GM23338 (cell line): ENCODE data around the gene CBX6. TPM values are rescaled to one million over a fixed set of nuclear protein-coding genes. Genes with fewer than 3 reads are reported as not detected.

Experiments used
- ATAC-seq: fragments of 200-7000 bp; cut with Tn5 transposase; 3 replicates; pipeline ENCODE4 v1.9.1; 2020
- DNase-seq: peaks from one replicate; pipeline ENCODE4 v3.0.0-alpha.2; 2015; ENCODE audit warnings: low spot score
- H2AFZ ChIP-seq: fragments of 200-600 bp; sonication (generic); 2 replicates; pipeline ENCODE4 v1.8.0; 2016; ENCODE audit warnings: antibody characterized with exemption, mild to moderate bottlenecking, moderate library complexity
- H3F3A ChIP-seq: fragments of 200-600 bp; sonication (generic); replicated peaks from 2 replicates; pipeline ENCODE4 v1.8.0; 2017; ENCODE audit warnings: antibody characterized with exemption, mixed run types, low read depth
- H3K27ac ChIP-seq: fragments of 200-600 bp; sonication (generic); 2 replicates; pipeline ENCODE4 v1.6.1; 2016; ENCODE audit warnings: low read depth
- H3K27me3 ChIP-seq: fragments of 200-600 bp; sonication (generic); 2 replicates; pipeline ENCODE4 v1.8.0; 2016; ENCODE audit warnings: mild to moderate bottlenecking, mixed run types, moderate library complexity; ENCODE audit not compliant: insufficient read depth
- H3K36me3 ChIP-seq: fragments of 200-600 bp; sonication (generic); 2 replicates; pipeline ENCODE4 v1.8.0; 2016; ENCODE audit warnings: mild to moderate bottlenecking; ENCODE audit not compliant: insufficient read depth
- H3K4me1 ChIP-seq: fragments of 200-600 bp; sonication (generic); 2 replicates; pipeline ENCODE4 v1.8.0; 2016; ENCODE audit warnings: mild to moderate bottlenecking, moderate library complexity; ENCODE audit not compliant: insufficient read depth
- H3K4me2 ChIP-seq: fragments of 200-600 bp; sonication (generic); 2 replicates; pipeline ENCODE4 v1.7.1; 2017; ENCODE audit warnings: mixed run types
- H3K4me3 ChIP-seq: fragments of 200-600 bp; sonication (generic); 2 replicates; pipeline ENCODE4 v1.6.1; 2016; ENCODE audit warnings: mixed run types
- H3K79me2 ChIP-seq: fragments of 200-600 bp; sonication (generic); replicated peaks from 2 replicates; pipeline ENCODE4 v1.8.0; 2017; ENCODE audit warnings: mild to moderate bottlenecking; ENCODE audit not compliant: insufficient read depth
- H3K9me2 ChIP-seq: fragments of 200-600 bp; sonication (generic); 2 replicates; pipeline ENCODE4 v1.8.0; 2017; ENCODE audit not compliant: insufficient read depth
- H4K20me1 ChIP-seq: fragments of 200-600 bp; sonication (generic); replicated peaks from 2 replicates; pipeline ENCODE4 v1.8.0; 2017; ENCODE audit warnings: mild to moderate bottlenecking; ENCODE audit not compliant: insufficient read depth
- H3K27ac Mint-ChIP-seq: 2 replicates; pipeline ENCODE4 v1.8.0; 2020; ENCODE audit warnings: inconsistent platforms, mild to moderate bottlenecking, moderate library complexity, mixed read lengths
- H3K27me3 Mint-ChIP-seq: 3 replicates; pipeline ENCODE4 v1.8.0; 2022; ENCODE audit warnings: low read depth, mild to moderate bottlenecking, moderate library complexity, mixed read lengths, inconsistent platforms; ENCODE audit not compliant: insufficient read depth, poor library complexity
- H3K36me3 Mint-ChIP-seq: 3 replicates; pipeline ENCODE4 v1.8.0; 2021; ENCODE audit warnings: low read depth, mild to moderate bottlenecking, inconsistent platforms, moderate library complexity, mixed read lengths
- H3K4me1 Mint-ChIP-seq: 3 replicates; pipeline ENCODE4 v1.8.0; 2020; ENCODE audit warnings: mild to moderate bottlenecking, inconsistent platforms, mixed read lengths
- H3K4me3 Mint-ChIP-seq: 3 replicates; pipeline ENCODE4 v1.8.0; 2021; ENCODE audit warnings: moderate library complexity, mild to moderate bottlenecking, inconsistent platforms, mixed read lengths
- H3K9me3 Mint-ChIP-seq: 3 replicates; pipeline ENCODE4 v1.8.0; 2020; ENCODE audit warnings: moderate library complexity, mild to moderate bottlenecking, inconsistent platforms, mixed read lengths
- CREB1 ChIP-seq: fragments of 250-450 bp; sonication (Bioruptor Pico); IDR thresholded peaks from 2 replicates; pipeline ENCODE4 v1.5.0; 2020; ENCODE audit warnings: low read depth, mild to moderate bottlenecking, moderate library complexity
- EZH2 ChIP-seq: fragments of 200-600 bp; sonication (generic); IDR thresholded peaks from one replicate; pipeline ENCODE4 v1.8.0; 2017; ENCODE audit warnings: antibody characterized with exemption, mild to moderate bottlenecking, low read depth; ENCODE audit not compliant: unreplicated experiment
- JUNB ChIP-seq: IDR thresholded peaks from one replicate; pipeline ENCODE4 v1.6.1; 2016; ENCODE audit warnings: antibody characterized with exemption; ENCODE audit not compliant: unreplicated experiment
- NANOG ChIP-seq: IDR thresholded peaks from 2 replicates; pipeline ENCODE4 v1.6.1; 2016; ENCODE audit warnings: antibody characterized with exemption, borderline replicate concordance
- POLR2AphosphoS5 ChIP-seq: IDR thresholded peaks from 2 replicates; pipeline ENCODE4 v1.6.1; 2016; ENCODE audit warnings: antibody characterized with exemption, low read depth
- STAT1 ChIP-seq: IDR thresholded peaks from one replicate; pipeline ENCODE4 v1.6.1; 2016; ENCODE audit warnings: antibody characterized with exemption; ENCODE audit not compliant: unreplicated experiment
- ZNF114 ChIP-seq: fragments of 250-450 bp; sonication (Bioruptor Pico); IDR thresholded peaks from 2 replicates; pipeline ENCODE4 v1.5.0; 2020; ENCODE audit warnings: mild to moderate bottlenecking, moderate library complexity
- ZNF331 ChIP-seq: fragments of 250-450 bp; sonication (Bioruptor Pico); IDR thresholded peaks from 2 replicates; pipeline ENCODE4 v1.5.0; 2020; ENCODE audit warnings: low read depth, mild to moderate bottlenecking, moderate library complexity
- polyA plus RNA-seq: library from polyadenylated mRNA; unstranded; fragments of >200 nt; fragmentation: Nextera tagmentation; extraction: Ambion mirVana; gene quantifications from 2 replicates; pipeline ENCODE4 v1.2.1, GENCODE V29; 2016
- total RNA-seq: library from RNA; depleted of rRNA; stranded (reverse); fragments of >200 nt; shearing (Covaris generic); gene quantifications from 2 replicates; pipeline ENCODE4 v1.2.3, GENCODE V29; 2014
- TF ChIP-seq, protein P1 (sequence below): IDR thresholded peaks from one replicate; pipeline ENCODE4 v1.6.1; 2018; ENCODE audit warnings: antibody characterized with exemption; ENCODE audit not compliant: unreplicated experiment
- TF ChIP-seq, protein P2 (sequence below): fragments of 250-450 bp; sonication (Bioruptor Pico); IDR thresholded peaks from 2 replicates; pipeline ENCODE4 v1.5.0; 2020; ENCODE audit warnings: mild to moderate bottlenecking, moderate library complexity
- TF ChIP-seq, protein P3 (sequence below), 2 experiments: fragments of 200-600 bp in 1 of 2; sonication (generic) in 1 of 2; conservative IDR thresholded peaks; 2 replicates each; pipeline versions ENCODE4 v1.5.1 to v1.6.1; 2016 to 2017; ENCODE audit warnings: antibody characterized with exemption in 2 of 2, low read depth in 2 of 2, mild to moderate bottlenecking in 2 of 2, moderate library complexity in 1 of 2

The CBX6 gene
- total and polyA plus RNA-seq, 2 experiments from 2014 or later, result 18.5 to 23.0 TPM

DNA sequence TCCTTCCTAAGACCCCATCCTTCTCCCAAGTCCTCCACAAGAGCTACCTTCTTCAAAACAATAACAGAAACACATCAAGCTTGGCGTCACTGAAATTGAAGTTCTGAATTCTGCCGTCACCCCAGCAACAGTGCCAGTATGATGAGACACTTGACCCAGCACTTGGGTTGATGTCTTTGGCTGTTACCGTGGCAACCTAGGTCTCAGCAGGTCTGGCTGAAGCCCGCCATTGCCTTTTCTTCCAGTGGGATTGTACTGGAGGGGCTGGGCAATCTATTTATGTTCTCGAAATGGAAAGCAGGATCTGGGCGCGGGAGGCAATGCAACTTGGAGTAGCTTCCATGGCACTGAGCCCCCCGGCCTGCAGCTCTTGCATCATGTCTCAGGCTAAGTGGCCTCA is 52.0 kb downstream of the CBX6 start:
- no peaks in the 10 kb centered on the region for H3K36me3 ChIP-seq
- H3K9me3 Mint-ChIP-seq, result no peaks in the 10 kb centered on the region
- no peaks in the 10 kb centered on the region for H3F3A ChIP-seq
- H3K4me3 ChIP-seq, result no peak overlapping the region
- no peak overlapping the region for H3K27ac ChIP-seq
- no peak overlapping the region for H3K4me3 Mint-ChIP-seq
- no peaks in the 10 kb centered on the region for H3K79me2 ChIP-seq
- H4K20me1 ChIP-seq, result no peaks in the 10 kb centered on the region; the same call in 1 of the 2 replicates
- H3K36me3 Mint-ChIP-seq, result no peaks in the 10 kb centered on the region
- no peaks in the 10 kb centered on the region for H3K4me1 ChIP-seq
- H3K27ac Mint-ChIP-seq, result no peak overlapping the region
- TF ChIP-seq ZNF331 (CRISPR knock-in tag) (no peak), NANOG (no peak), STAT1 (no peak), POLR2AphosphoS5 (no peak), ZNF114 (no peak), EZH2 (no peak), CREB1 (CRISPR knock-in tag) (no peak), JUNB (no peak)
- TF ChIP-seq, protein P1, sequence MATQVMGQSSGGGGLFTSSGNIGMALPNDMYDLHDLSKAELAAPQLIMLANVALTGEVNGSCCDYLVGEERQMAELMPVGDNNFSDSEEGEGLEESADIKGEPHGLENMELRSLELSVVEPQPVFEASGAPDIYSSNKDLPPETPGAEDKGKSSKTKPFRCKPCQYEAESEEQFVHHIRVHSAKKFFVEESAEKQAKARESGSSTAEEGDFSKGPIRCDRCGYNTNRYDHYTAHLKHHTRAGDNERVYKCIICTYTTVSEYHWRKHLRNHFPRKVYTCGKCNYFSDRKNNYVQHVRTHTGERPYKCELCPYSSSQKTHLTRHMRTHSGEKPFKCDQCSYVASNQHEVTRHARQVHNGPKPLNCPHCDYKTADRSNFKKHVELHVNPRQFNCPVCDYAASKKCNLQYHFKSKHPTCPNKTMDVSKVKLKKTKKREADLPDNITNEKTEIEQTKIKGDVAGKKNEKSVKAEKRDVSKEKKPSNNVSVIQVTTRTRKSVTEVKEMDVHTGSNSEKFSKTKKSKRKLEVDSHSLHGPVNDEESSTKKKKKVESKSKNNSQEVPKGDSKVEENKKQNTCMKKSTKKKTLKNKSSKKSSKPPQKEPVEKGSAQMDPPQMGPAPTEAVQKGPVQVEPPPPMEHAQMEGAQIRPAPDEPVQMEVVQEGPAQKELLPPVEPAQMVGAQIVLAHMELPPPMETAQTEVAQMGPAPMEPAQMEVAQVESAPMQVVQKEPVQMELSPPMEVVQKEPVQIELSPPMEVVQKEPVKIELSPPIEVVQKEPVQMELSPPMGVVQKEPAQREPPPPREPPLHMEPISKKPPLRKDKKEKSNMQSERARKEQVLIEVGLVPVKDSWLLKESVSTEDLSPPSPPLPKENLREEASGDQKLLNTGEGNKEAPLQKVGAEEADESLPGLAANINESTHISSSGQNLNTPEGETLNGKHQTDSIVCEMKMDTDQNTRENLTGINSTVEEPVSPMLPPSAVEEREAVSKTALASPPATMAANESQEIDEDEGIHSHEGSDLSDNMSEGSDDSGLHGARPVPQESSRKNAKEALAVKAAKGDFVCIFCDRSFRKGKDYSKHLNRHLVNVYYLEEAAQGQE, result no peak
- TF ChIP-seq, protein P2, sequence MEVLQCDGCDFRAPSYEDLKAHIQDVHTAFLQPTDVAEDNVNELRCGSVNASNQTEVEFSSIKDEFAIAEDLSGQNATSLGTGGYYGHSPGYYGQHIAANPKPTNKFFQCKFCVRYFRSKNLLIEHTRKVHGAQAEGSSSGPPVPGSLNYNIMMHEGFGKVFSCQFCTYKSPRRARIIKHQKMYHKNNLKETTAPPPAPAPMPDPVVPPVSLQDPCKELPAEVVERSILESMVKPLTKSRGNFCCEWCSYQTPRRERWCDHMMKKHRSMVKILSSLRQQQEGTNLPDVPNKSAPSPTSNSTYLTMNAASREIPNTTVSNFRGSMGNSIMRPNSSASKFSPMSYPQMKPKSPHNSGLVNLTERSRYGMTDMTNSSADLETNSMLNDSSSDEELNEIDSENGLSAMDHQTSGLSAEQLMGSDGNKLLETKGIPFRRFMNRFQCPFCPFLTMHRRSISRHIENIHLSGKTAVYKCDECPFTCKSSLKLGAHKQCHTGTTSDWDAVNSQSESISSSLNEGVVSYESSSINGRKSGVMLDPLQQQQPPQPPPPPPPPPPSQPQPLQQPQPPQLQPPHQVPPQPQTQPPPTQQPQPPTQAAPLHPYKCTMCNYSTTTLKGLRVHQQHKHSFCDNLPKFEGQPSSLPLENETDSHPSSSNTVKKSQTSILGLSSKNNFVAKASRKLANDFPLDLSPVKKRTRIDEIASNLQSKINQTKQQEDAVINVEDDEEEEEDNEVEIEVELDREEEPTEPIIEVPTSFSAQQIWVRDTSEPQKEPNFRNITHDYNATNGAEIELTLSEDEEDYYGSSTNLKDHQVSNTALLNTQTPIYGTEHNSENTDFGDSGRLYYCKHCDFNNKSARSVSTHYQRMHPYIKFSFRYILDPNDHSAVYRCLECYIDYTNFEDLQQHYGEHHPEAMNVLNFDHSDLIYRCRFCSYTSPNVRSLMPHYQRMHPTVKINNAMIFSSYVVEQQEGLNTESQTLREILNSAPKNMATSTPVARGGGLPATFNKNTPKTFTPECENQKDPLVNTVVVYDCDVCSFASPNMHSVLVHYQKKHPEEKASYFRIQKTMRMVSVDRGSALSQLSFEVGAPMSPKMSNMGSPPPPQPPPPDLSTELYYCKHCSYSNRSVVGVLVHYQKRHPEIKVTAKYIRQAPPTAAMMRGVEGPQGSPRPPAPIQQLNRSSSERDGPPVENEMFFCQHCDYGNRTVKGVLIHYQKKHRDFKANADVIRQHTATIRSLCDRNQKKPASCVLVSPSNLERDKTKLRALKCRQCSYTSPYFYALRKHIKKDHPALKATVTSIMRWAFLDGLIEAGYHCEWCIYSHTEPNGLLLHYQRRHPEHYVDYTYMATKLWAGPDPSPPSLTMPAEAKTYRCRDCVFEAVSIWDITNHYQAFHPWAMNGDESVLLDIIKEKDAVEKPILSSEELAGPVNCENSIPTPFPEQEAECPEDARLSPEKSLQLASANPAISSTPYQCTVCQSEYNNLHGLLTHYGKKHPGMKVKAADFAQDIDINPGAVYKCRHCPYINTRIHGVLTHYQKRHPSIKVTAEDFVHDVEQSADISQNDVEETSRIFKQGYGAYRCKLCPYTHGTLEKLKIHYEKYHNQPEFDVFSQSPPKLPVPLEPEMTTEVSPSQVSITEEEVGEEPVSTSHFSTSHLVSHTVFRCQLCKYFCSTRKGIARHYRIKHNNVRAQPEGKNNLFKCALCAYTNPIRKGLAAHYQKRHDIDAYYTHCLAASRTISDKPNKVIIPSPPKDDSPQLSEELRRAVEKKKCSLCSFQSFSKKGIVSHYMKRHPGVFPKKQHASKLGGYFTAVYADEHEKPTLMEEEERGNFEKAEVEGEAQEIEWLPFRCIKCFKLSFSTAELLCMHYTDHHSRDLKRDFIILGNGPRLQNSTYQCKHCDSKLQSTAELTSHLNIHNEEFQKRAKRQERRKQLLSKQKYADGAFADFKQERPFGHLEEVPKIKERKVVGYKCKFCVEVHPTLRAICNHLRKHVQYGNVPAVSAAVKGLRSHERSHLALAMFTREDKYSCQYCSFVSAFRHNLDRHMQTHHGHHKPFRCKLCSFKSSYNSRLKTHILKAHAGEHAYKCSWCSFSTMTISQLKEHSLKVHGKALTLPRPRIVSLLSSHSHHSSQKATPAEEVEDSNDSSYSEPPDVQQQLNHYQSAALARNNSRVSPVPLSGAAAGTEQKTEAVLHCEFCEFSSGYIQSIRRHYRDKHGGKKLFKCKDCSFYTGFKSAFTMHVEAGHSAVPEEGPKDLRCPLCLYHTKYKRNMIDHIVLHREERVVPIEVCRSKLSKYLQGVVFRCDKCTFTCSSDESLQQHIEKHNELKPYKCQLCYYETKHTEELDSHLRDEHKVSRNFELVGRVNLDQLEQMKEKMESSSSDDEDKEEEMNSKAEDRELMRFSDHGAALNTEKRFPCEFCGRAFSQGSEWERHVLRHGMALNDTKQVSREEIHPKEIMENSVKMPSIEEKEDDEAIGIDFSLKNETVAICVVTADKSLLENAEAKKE (CRISPR knock-in tag), result no peak
- TF ChIP-seq, protein P3, sequence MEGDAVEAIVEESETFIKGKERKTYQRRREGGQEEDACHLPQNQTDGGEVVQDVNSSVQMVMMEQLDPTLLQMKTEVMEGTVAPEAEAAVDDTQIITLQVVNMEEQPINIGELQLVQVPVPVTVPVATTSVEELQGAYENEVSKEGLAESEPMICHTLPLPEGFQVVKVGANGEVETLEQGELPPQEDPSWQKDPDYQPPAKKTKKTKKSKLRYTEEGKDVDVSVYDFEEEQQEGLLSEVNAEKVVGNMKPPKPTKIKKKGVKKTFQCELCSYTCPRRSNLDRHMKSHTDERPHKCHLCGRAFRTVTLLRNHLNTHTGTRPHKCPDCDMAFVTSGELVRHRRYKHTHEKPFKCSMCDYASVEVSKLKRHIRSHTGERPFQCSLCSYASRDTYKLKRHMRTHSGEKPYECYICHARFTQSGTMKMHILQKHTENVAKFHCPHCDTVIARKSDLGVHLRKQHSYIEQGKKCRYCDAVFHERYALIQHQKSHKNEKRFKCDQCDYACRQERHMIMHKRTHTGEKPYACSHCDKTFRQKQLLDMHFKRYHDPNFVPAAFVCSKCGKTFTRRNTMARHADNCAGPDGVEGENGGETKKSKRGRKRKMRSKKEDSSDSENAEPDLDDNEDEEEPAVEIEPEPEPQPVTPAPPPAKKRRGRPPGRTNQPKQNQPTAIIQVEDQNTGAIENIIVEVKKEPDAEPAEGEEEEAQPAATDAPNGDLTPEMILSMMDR (conservative IDR thresholded peaks at IDR 0.05; ENCODE audit: low read depth in 2 of 2), result no peak
- no peak overlapping the region for H3K4me2 ChIP-seq
- no peaks in the 10 kb centered on the region for H3K27me3 ChIP-seq
- H3K4me1 Mint-ChIP-seq, result peaks cover 3% of the 10 kb centered on the region
- peaks cover 15% of the 10 kb centered on the region for H3K27me3 Mint-ChIP-seq
- no peak overlapping the region for H2AFZ ChIP-seq
- DNase-seq, result peak; percentile 31
- no peak for ATAC-seq
- H3K9me2 ChIP-seq, result no peaks in the 10 kb centered on the region
